ENCODE measurements around the gene MARCHF11. TPM values are rescaled to one million over a fixed set of nuclear protein-coding genes. Genes with fewer than 3 reads are reported as not detected.

Gene MARCHF11
- total and polyA plus RNA-seq, 9 donors, result 0.24 to 0.27 (median 0.25) TPM; not detected in 5

GRCh38 chr5:16074358-16074757, 105.2 kb downstream of the MARCHF11 start:
- intact Hi-C loops (cut with DNase I), result no loop called here
- Histone ChIP-seq H3K27me3 (no peaks in the 10 kb centered on the region), H3K36me3 (no peaks in the 10 kb centered on the region), H3K4me3 (no peak overlapping the region), H3K9me3 (no peaks in the 10 kb centered on the region), H3K4me1 (ENCODE audit: insufficient read depth) (no peaks in the 10 kb centered on the region), H3K27ac (no peak overlapping the region)
- TF ChIP-seq CTCF (IDR thresholded peaks at IDR 0.05) (no peak), POLR2A (IDR thresholded peaks at IDR 0.05) (no peak), EP300 (IDR thresholded peaks at IDR 0.05) (no peak)
- DNase-seq, result no peak
- WGBS, 3 donors, result 83 to 86% (median 84%) methylated on average over 4 of the region's 4 CpGs

- intact Hi-C loops (cut with DNase I), result no loop called here
- TF ChIP-seq POLR2A (IDR thresholded peaks at IDR 0.05), result no peak
- TF ChIP-seq CTCF (IDR thresholded peaks at IDR 0.05), result no peak
- no peak for TF ChIP-seq EP300 (IDR thresholded peaks at IDR 0.05)
- no peak for DNase-seq
- Histone ChIP-seq H3K9me3 (no peaks in the 10 kb centered on the region), H3K27ac (no peak overlapping the region), H3K27me3 (no peaks in the 10 kb centered on the region), H3K4me3 (no peak overlapping the region), H3K36me3 (no peaks in the 10 kb centered on the region), H3K4me1 (ENCODE audit: insufficient read depth) (no peaks in the 10 kb centered on the region)
- WGBS, 3 donors, result 69 to 79% (median 71%) methylated on average over 2 of the region's 2 CpGs
Observed at GRCh38 chr5:16072616-16073015, 107.0 kb downstream of the MARCHF11 start.

- no peaks in the 10 kb centered on the region for H3K4me1 ChIP-seq (ENCODE audit: insufficient read depth)
- H3K27ac ChIP-seq, result no peak overlapping the region
- TF ChIP-seq EP300 (IDR thresholded peaks at IDR 0.05) (no peak), CTCF (IDR thresholded peaks at IDR 0.05) (no peak), POLR2A (IDR thresholded peaks at IDR 0.05) (no peak)
- H3K36me3 ChIP-seq, result no peaks in the 10 kb centered on the region
- intact Hi-C loops (cut with DNase I), result no loop called here
- H3K27me3 ChIP-seq, result no peaks in the 10 kb centered on the region
- 89 to 92% (median 90%) methylated on average over 7 of the region's 7 CpGs for WGBS, 3 donors
- no peak overlapping the region for H3K4me3 ChIP-seq
- H3K9me3 ChIP-seq, result no peaks in the 10 kb centered on the region
- DNase-seq, result no peak
Observed at GRCh38 chr5:16067415-16067814, 112.2 kb downstream of the MARCHF11 start.

GRCh38 chr5:16066810-16067209, 112.8 kb downstream of the MARCHF11 start:
- no peak for DNase-seq
- no peaks in the 10 kb centered on the region for H3K27me3 ChIP-seq
- intact Hi-C loops (cut with DNase I), result no loop called here
- no peaks in the 10 kb centered on the region for H3K36me3 ChIP-seq
- H3K9me3 ChIP-seq, result no peaks in the 10 kb centered on the region
- no peaks in the 10 kb centered on the region for H3K4me1 ChIP-seq (ENCODE audit: insufficient read depth)
- H3K4me3 ChIP-seq, result no peak overlapping the region
- H3K27ac ChIP-seq, result no peak overlapping the region
- no peak for TF ChIP-seq EP300 (IDR thresholded peaks at IDR 0.05)
- TF ChIP-seq CTCF (IDR thresholded peaks at IDR 0.05), result no peak
- no peak for TF ChIP-seq POLR2A (IDR thresholded peaks at IDR 0.05)
- WGBS, 3 donors, result 75 to 79% (median 76%) methylated on average over 2 of the region's 2 CpGs

GRCh38 chr5:16066320-16066719, 113.3 kb downstream of the MARCHF11 start:
- H3K9me3 ChIP-seq, result no peaks in the 10 kb centered on the region
- intact Hi-C loops (cut with DNase I), result no loop called here
- H3K4me1 ChIP-seq (ENCODE audit: insufficient read depth), result no peaks in the 10 kb centered on the region
- H3K27me3 ChIP-seq, result no peaks in the 10 kb centered on the region
- no peak for DNase-seq
- no peak for TF ChIP-seq EP300 (IDR thresholded peaks at IDR 0.05)
- TF ChIP-seq POLR2A (IDR thresholded peaks at IDR 0.05), result no peak
- TF ChIP-seq CTCF (IDR thresholded peaks at IDR 0.05), result no peak
- H3K36me3 ChIP-seq, result no peaks in the 10 kb centered on the region
- H3K4me3 ChIP-seq, result no peak overlapping the region
- no peak overlapping the region for H3K27ac ChIP-seq
- WGBS, 3 donors, result 90 to 92% (median 91%) methylated on average over 2 of the region's 2 CpGs

Measured in ovary (tissue), 9 donors.